ENCODE results near the gene LRP11. TPM values are rescaled to one million over a fixed set of nuclear protein-coding genes. Genes with fewer than 3 reads are reported as not detected.

The LRP11 gene
- total and polyA plus RNA-seq, 4 donors: 15.8 to 39.5 (median 26.5) TPM

- no peak overlapping the region for H3K27ac ChIP-seq (ENCODE audit: low read depth in 1 of 2, low read length in 1 of 2)
- no peaks in the 10 kb centered on the region for H3K27me3 ChIP-seq (ENCODE audit: control insufficient read depth in 3 of 3, insufficient read depth in 3 of 3, low read length in 2 of 3)
- WGBS, 2 donors: 92 to 95% methylated on average over 11 of the region's 11 CpGs
- DNase-seq (no peak), ATAC-seq (ENCODE audit: insufficient read depth, low FRiP score) (no peak)
- H3K9me3 ChIP-seq (ENCODE audit: control insufficient read depth in 4 of 4, insufficient read depth in 3 of 4, low read length in 3 of 4): no peaks in the 10 kb centered on the region
- no peak overlapping the region for H3K4me3 ChIP-seq
- H3K9ac ChIP-seq (ENCODE audit: insufficient read depth in 1 of 2, low read length in 2 of 2): no peak overlapping the region
- H3K4me1 ChIP-seq (ENCODE audit: control insufficient read depth in 5 of 5, insufficient read depth in 5 of 5, low read length in 5 of 5): peaks cover 0 to 14% (median 8%) of the 10 kb centered on the region in 5 donors
- no peaks in the 10 kb centered on the region for H3K36me3 ChIP-seq (ENCODE audit: control insufficient read depth in 4 of 4, insufficient read depth in 4 of 4, low read length in 4 of 4)
- TF ChIP-seq CTCF (IDR thresholded peaks at IDR 0.05; ENCODE audit: control extremely low read depth, extremely low read depth): no peak
These were observed 36.7 kb upstream of the LRP11 start for GRCh38 chr6:149900620-149901443.

DNA sequence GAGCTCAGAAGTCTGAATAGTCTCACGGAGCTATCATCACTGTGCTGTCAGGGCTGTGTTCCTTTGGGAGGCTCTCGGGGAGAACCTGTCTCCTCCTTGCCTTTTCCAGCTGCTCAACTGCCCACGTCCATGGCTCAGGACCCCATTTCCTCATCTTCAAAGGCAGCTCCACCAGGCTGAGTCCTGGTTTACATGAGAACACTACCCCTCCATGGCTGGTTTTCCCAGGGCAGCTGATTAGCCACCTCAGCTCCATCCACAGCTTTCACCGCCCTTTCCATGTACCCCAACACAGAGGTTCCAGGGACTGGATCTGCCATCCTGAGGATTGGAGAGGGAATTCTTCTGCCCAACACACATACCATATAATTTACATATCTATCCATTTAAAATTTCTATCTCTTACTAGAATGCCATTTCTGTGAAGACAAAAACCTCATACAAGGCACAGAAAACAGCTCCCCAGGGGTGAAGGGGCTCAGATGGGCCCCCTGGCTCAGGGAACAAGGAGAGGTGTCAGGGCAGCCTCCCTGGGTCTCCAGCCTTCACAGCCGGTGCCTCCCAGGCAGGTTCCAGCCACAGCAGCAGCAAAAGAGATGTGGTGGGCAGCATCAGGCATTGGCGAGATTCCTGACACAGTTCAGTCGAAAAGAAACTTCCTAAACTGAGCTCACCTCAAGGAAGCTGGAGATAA is 35.9 kb upstream of the LRP11 start:
- ATAC-seq (ENCODE audit: insufficient read depth, low FRiP score) (no peak), DNase-seq (no peak)
- Histone ChIP-seq H3K4me3 (no peak overlapping the region), H3K36me3 (ENCODE audit: control insufficient read depth in 4 of 4, insufficient read depth in 4 of 4, low read length in 4 of 4) (no peaks in the 10 kb centered on the region), H3K9ac (ENCODE audit: insufficient read depth in 1 of 2, low read length in 2 of 2) (no peak overlapping the region), H3K27ac (ENCODE audit: low read depth in 1 of 2, low read length in 1 of 2) (no peak overlapping the region), H3K4me1 (ENCODE audit: control insufficient read depth in 5 of 5, insufficient read depth in 5 of 5, low read length in 5 of 5) (peaks cover 2 to 16% (median 12%) of the 10 kb centered on the region in 5 donors), H3K27me3 (ENCODE audit: control insufficient read depth in 3 of 3, insufficient read depth in 3 of 3, low read length in 2 of 3) (no peaks in the 10 kb centered on the region), H3K9me3 (ENCODE audit: control insufficient read depth in 4 of 4, insufficient read depth in 3 of 4, low read length in 3 of 4) (no peaks in the 10 kb centered on the region)
- WGBS, 2 donors: 89 to 90% methylated on average over 7 of the region's 7 CpGs
- TF ChIP-seq CTCF (IDR thresholded peaks at IDR 0.05; ENCODE audit: control extremely low read depth, extremely low read depth): no peak

DNA sequence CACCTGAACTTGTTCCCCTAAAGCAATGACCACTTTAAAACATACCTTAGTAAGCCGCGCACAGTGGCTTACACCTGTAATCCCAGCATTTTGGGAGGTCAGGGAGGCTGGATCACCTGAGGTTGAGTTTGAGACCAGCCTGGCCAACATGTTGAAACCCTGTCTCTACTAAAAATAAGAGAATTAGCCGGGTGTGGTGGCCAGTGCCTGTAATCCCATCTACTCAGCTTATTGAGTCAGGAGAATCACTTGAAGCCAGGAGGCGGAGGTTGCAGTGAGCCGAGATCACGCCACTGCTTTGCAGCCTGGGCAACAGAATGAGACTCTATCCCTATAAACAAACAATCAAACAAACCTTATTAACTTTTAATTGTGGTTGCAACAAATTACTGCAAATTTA is 35.3 kb upstream of the LRP11 start:
- H3K27me3 ChIP-seq (ENCODE audit: control insufficient read depth in 3 of 3, insufficient read depth in 3 of 3, low read length in 2 of 3): no peaks in the 10 kb centered on the region
- peaks cover 3 to 18% (median 12%) of the 10 kb centered on the region in 5 donors for H3K4me1 ChIP-seq (ENCODE audit: control insufficient read depth in 5 of 5, insufficient read depth in 5 of 5, low read length in 5 of 5)
- WGBS, 2 donors: 94 to 97% methylated on average over 6 of the region's 6 CpGs
- H3K36me3 ChIP-seq (ENCODE audit: control insufficient read depth in 4 of 4, insufficient read depth in 4 of 4, low read length in 4 of 4): no peaks in the 10 kb centered on the region
- H3K27ac ChIP-seq (ENCODE audit: low read depth in 1 of 2, low read length in 1 of 2): no peak overlapping the region
- no peak for TF ChIP-seq CTCF (IDR thresholded peaks at IDR 0.05; ENCODE audit: control extremely low read depth, extremely low read depth)
- no peak for ATAC-seq (ENCODE audit: insufficient read depth, low FRiP score)
- no peak overlapping the region for H3K4me3 ChIP-seq
- no peak overlapping the region for H3K9ac ChIP-seq (ENCODE audit: insufficient read depth in 1 of 2, low read length in 2 of 2)
- H3K9me3 ChIP-seq (ENCODE audit: control insufficient read depth in 4 of 4, insufficient read depth in 3 of 4, low read length in 3 of 4): no peaks in the 10 kb centered on the region
- DNase-seq: no peak

Measured in lung (tissue), 12 donors.